Activated CD8-positive, alpha-beta memory T cell treated with anti-CD3 and anti-CD28 coated beads for 1 hour (primary cell): ENCODE measurements around the gene NIBAN1.

ENCODE experiments used
- DNase-seq, 2 donors: peaks; one replicate each; pipeline ENCODE4 v3.0.0-alpha.2; 2020; ENCODE audit warnings: low read depth in 1 of 2; ENCODE audit errors: extremely low read depth in 1 of 2

Gene NIBAN1

DNA sequence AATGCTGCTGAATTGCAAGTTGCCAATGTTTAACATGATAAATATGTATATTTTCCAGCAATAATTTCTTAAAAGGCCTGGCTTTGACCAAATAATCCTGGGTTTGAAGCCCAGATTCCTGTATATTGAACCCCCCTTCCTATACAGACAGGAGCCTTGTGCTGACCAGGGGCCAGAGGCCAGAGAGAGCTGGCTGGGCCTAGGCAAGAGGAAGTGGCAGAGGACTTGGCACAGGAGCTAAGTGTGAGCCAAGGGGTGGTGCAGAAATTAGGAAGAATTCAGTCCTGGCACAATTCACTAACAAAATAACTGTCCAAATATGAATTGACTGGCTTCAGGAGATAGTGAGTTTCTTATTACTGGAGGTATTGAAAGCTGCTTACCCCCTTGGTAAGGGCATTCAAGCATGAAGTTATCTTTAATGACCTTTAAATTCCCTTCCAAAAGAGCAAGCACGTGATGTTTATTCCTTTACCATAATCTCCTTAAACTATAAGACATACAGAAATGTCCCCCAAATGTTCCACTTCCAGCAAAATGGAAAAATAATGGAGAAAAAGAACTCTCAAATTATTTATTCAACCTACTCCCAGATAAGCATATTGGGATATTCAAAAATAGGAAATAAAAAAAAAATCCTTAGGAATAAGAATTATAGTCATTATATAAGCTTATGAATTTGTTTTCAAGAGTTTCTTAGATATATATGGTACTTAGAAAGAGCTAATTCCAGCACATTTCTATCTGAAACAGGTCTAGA, 26.6 kb downstream of the NIBAN1 start:
- DNase-seq, result no peak

DNA sequence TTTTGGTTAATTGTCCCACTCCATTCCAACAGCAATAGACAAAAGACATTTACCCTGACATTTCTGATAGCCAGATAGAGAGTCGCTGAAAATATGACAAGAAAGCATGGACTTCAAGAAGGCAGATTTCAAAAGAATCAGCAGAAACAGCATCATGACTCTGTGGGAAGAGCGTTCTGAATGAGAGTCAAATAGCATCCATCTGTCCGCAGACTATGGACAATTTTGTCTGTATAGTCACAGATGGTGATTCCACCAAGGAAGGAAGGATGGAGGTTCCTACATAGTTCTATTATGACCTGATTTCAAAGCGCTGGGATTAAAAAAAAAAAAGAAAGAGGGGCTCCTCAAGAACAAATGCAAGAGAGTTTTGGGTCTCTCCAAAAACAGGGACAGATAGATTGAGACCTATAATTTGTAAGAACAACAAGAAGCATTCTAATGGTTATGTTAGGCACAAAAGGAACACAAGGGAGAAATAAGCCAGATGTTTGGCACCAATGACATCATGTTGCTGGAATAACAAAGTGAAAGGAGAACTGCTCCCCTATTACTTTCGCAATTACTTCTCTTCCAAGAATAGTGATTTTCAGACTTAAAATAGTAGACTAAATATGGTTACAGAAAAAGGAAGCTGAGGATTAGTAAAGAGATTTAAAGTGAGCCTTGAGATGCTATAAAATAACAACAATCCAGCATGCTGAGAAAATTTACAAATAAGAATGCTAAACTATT, 28.5 kb downstream of the NIBAN1 start:
- DNase-seq, result no peak

DNA sequence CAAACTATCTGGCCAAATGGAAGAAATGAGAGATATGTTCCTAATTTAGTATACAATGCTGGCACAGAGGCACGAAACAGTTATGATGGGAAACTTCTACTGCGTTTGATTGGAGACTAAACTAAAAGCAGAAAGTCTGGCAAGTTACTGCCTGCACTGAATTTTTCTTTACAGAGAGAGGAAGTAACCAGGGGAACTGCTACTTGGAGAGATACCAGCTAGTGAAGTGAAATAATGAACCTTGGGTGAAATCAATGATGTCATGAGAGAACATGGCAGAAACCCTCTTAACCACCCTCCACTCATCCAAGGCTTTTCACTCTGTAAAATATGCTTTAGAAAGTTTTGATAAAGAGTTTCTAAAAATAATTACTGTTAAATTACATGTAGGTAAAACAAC, 29.3 kb downstream of the NIBAN1 start:
- DNase-seq, result no peak

DNA sequence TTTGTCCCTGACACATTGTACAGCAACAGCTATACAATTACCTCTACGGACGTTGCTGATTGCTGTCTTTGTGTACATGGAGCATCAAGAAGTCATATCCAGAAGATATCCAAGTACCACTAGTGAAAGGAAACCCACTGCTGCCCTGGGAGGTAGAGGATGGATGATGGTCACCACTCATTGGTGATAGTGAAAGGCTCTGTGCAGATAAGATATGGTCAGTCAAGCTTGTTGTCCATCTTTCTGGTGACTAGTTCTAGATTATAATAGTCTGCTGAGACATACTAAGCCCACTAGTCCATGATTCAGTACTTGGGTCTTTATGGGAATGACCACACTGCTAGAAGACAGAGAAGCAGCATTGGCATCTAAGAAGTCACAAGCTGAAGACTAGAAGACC, 30.3 kb downstream of the NIBAN1 start:
- DNase-seq, result no peak

DNA sequence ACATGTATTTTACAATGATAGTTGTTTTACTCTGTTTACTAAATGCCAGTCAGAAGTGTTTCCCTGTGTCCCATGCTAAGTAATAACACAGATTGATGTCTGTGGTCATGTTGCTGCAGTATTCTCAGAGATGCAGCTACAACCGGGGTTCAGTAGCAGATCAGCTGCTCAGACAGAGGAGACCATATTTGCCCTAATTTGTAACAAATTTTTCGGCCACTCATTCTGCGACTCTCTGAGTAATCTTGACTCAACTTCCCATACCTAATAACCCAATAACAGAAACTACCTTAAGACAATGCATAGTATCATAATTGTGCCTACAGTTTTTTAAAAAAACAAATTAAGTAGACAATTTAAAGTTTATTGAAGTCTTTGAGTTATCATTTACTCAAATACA, 32.6 kb downstream of the NIBAN1 start:
- DNase-seq, result no peak

DNA sequence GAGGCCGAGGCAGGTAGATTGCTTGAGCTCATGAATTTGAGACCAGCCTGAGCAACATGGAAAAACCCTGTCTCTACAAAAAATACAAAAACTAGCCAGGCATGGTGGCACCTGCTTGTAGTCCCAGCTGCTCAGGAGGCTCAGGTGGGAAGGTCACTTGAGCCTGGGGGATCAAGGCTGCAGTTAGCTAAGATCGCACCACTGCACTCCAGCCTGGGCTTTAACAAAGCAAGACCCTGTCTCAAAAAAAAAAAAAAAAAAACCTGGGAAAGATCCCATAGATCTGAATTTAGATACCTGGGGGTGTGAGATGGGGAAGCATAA, 32.9 kb downstream of the NIBAN1 start:
- DNase-seq, result no peak

DNA sequence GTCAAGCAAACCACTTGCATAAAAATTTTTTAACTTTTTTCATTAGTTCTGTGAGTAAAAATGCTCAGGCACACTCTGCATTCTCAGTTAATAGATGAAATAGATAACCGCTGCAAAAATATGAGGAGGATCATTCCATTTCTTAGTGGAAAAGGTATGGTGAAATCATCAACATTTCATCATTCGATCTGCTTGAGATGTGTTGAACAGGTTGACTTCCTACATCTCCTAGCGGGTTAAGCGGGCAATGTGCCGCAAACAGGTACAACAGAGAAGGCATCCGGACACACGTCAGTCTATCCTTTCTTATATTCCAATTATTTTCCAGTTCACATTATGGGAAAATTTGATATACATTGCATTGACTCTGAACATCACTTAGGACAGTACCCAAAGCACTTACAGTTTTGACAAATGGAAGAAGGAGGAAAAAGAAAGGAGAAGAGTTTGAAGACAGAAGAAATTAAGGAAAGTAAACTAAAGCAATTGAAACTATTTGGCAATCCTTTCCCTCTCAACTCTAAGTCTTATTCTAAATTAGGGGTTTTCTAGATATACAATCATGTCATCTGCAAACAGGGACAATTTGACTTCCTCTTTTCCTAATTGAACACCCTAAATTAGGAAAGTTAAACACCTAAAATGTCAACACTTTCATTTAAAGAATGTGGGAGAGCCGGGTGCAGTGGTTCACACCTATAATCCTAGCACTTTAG, 33.5 kb downstream of the NIBAN1 start:
- DNase-seq, result no peak

DNA sequence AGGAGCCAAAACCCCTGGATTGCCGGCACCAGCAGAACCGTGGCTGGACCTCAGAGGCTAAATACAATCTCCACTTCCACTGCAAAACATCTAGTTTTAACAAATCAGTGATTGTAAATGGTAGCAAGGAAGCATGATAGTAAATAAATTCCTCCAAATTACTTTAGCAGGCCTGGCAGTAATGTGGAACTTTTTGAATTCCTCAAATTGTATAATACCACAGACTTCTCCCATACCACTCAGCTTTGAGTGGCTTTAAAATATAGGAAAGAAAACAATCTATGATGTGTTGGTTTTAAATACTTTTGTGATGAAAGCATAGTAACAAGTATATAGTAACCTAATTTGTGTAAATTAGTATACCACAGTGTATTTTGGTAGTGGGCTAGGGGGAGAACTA, 34.1 kb downstream of the NIBAN1 start:
- no peak for DNase-seq

DNA sequence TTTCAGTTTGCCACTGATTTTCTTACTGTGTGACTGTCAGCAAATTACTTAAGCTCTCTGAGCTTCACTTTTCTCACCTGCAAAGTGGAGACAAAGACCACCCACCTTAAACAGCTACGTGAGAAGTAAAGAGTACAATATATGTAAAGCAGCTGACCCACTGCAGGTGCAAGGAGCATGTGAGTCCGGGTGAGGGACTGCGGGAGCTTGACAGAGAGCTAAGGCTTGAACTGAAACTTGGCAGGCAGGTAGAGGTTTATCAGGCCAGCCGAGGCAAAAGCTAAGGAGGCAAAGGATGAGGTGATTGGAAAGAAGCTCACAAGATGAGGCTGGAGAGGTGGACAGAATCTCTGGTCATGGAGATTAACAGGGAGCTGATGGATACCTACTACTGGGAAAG, 36.6 kb downstream of the NIBAN1 start:
- no peak for DNase-seq

DNA sequence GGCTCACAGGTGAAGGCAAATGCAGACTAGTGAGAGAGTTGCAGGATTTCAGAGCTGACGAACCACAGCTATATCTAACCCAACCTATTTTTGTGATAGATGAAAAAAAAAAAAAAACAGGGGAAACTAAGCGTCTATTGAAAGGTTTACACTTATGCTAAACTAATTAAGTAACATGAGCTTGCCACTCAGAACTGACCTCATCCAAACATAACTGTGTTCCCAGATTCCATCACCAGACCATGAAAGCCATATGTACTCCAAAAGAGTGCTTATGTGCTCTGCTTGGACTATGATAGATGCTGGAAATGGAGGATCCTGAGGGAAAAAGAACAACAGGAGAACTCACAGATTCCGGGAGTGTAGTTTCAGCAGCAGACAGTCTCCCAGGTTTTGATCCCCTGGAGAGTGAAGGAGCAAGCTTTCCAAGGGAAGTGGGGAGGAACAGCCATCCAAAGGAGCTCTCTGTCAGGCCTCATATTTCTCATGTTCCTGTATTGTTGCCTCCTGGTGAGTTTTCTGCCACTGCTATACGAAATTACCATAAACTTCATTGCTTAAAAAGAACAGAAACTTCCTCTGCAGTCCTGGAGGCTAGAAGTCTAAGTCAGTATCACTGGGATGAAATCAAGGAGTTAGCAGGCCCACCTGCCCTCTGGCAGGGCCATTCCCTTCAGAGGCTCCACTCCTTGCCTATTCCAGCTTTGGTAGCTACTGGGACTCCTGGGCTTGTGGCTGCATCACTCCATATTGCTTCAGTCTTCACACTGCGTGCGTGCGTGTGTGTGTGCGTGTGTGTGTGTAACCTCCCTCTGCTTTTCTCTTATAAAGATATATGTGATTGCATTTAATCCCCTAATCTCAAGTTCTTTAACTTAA, 38.1 kb downstream of the NIBAN1 start:
- no peak for DNase-seq

DNA sequence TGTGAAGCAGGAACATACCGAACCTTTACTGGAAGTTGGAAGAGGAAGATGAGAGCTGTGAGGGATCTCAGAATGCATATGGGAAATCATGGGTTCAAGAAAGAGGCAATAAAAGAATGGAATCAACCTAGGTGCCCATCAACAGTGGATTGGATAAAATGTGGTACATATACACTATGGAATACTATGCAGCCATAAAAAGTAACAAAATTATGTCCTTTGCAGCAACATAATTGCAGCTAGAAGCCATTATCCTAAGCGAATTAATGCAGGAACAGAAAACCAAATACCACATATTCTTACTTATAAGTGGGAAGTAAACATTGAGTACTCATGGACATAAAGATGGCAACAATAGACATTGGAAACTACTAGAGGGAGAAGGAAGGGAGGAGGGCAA, 40.4 kb downstream of the NIBAN1 start:
- DNase-seq, result no peak

DNA sequence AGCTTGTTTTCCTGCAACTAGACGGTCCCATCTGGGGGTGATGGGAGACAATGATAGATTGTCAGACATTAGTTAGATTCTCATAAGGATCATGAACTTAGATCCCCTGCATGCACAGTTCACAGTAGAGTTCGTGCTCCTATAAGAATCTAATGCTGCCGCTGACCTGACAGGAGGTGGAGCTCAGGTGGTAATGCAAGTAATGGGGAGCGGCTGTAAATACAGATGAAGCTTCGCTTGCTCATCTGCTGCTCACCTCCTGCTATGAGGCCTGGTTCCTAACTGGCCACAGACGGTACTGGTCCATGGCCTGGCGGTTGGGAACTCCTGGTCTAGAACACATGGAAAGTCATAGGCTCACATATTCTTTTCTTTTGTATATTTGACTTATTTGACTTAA, 42.0 kb downstream of the NIBAN1 start:
- DNase-seq, result no peak

DNA sequence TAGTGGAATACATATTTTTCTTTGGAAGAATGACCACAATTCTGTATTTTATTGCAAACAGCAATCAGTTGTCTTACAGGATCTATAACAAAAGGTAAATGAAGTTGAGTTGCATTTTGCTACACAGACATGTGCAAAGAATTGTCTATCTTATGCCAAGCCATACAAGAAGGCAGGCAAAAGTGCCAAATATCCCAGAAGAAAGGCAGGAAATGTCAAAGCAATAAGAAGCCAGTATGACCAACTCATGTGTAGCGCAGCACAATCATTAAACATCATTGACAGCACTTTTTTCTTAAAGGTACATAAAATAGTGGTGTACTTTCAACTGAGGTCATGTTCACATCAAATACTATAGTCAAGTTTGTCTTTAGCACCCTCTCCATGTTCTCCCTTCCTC, 42.7 kb downstream of the NIBAN1 start:
- DNase-seq, result no peak

DNA sequence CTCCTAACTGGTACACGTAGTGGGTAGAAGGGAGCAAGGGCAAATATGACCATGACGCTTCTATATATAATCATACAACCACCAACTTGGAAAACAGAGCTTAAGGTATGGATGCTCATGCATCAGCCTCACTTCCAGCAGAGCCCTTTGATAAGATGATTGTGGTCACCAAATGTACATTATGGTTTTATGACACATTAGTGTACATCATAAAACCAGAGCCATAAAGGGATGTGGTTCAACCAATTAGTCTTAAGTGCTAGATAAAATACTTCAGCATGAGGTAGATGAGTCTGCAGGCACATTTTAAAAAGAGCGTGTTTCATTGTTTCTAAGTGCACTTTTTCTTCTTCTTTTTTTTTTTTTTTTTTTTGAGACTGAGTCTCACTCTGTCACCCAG, 43.7 kb downstream of the NIBAN1 start:
- DNase-seq, result no peak

DNA sequence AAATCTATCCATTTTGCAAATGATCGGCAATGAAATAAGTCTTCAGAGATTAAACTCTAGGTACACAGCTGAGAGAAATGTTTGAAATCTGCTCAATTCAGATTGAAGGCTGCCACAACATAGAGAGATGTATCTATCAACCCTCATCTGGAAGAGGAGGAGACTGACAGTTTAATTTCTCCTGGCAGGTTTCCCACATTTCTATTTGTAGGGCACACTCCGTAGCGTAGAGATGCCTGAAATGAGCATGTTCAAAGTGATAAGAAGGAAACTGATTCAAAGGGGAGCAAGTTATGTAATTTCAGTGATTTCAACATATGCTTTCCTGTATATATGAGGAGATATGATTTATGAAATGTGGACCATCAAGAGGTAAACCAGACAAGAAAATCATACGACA, 44.1 kb downstream of the NIBAN1 start:
- DNase-seq, result no peak

DNA sequence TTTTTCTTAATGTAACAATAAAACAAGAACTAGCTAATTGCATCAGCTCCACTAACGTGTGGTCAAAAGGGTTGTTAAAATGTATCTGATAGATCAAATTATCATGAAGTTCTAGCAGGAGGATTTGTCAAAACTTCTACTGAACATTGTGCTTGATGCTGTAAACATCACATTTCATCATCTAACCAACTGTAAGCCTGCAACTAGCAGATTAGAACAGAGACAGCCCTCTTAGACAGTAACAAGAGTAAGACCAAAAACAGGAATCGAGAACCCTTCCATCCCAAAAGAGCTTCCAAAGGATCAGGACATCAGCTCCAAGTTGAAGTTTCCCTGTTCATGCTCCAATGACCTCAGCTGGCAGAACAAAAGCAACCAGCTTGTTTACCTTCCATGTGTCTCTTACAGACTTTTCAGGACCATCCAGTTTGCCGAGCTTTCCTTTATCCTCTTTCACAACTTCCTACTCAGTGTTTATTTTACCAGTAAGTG, 44.6 kb downstream of the NIBAN1 start:
- no peak for DNase-seq

DNA sequence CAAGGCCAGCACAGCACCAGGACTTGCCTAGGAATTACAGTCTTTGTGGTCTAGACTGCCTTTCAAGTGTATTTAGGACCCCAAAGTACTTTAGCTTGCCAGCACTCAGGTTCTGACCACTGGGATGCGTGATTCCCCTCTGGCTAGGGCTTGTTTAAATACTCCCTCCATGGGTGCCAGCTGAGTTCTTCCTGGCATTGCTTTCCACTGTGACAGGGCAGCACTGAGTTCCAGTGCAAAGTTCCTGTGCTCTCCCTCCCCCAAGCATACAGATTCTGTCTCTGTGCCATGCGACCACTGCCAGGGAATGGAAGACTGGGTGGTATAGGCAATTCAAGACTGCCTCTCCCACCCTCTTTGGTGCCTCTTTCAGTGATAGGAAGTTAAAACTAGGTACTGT, 45.9 kb downstream of the NIBAN1 start:
- DNase-seq, result no peak
